Measurements from ENCODE around the gene STC2. TPM values are rescaled to one million over a fixed set of nuclear protein-coding genes. Genes with fewer than 3 reads are reported as not detected.
"Not testable (repeated sequence)": the region's sequence is repeated elsewhere in the genome, so short reads cannot be mapped to it uniquely, and the experiment has no call there.

Gene STC2, protein sequence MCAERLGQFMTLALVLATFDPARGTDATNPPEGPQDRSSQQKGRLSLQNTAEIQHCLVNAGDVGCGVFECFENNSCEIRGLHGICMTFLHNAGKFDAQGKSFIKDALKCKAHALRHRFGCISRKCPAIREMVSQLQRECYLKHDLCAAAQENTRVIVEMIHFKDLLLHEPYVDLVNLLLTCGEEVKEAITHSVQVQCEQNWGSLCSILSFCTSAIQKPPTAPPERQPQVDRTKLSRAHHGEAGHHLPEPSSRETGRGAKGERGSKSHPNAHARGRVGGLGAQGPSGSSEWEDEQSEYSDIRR
- 1 to 10 TPM in 3 of 4 donors, under 1 TPM in 1; 0.90 to 3.9 (median 1.2) TPM for total RNA-seq

DNA sequence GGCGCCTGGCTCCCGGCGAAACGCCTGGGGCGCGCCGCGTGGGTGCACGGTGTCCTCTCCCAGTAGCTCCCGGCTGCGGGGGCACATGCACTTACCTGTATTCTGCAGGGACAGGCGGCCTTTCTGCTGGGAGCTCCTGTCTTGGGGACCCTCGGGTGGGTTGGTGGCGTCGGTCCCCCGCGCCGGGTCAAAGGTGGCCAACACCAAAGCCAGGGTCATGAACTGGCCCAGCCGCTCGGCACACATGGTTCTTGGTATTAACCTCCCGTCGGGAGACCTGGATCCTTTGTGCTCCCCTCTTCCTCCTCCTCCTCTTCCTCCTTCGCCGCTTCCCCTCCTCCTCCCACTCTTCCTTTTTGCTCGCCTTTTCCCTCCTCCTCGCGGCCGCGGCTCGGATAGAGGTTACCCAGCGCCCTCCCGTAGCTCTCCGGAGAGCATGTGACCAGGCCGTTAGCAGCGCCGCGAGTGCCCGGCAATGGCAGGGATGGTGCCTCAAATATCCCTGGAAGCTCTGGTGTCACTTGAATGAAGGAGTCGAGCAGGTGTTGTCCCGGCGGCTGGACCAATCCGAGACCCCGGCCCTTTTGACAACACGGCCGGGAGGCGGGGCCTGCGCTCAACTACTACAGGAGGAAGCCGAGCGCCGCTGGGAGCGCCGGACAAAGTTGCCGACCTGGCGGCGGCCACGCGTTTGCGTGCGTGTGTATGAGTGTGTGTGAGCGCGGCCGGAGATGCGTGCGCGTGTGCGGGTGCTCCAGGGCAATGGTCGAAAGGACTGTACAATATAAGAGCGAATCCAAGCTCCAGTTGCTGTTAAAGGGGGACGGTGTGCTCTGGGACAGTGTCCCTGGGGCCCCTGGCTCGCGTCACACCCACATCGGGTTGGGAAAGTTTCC lies at the start of gene STC2:
STC2 (minus strand) TSS at position 467 of the 896 bp plus-strand sequence; CDS start at position 246, 221 bp downstream.
- DNase-seq (ENCODE audit: low spot score in 2 of 2), result peak in 1 of 2 donors; percentile 40

DNA sequence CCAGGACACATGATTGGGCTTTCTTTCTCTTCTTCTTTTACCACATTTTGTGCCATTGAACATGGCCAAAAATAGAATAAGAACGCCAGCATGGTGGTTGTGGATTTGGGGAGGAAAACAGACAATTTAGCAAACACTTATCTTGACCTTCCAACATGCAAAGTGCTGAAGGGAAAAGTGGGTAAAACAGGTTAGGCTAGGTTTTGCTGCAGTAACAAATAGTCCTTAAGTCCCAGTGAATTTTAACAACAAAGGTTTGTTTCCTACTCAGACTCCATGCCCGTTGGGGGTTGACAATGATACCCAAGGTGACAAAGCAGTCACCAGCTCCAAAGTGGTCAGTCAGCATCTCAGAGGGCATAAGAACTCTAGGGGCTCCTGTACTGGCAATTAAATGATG lies 43.2 kb upstream of the STC2 start:
- TF ChIP-seq POLR2A (IDR thresholded peaks at IDR 0.05) (no peak), EP300 (IDR thresholded peaks at IDR 0.05) (no peak)
- TF ChIP-seq, protein P1, sequence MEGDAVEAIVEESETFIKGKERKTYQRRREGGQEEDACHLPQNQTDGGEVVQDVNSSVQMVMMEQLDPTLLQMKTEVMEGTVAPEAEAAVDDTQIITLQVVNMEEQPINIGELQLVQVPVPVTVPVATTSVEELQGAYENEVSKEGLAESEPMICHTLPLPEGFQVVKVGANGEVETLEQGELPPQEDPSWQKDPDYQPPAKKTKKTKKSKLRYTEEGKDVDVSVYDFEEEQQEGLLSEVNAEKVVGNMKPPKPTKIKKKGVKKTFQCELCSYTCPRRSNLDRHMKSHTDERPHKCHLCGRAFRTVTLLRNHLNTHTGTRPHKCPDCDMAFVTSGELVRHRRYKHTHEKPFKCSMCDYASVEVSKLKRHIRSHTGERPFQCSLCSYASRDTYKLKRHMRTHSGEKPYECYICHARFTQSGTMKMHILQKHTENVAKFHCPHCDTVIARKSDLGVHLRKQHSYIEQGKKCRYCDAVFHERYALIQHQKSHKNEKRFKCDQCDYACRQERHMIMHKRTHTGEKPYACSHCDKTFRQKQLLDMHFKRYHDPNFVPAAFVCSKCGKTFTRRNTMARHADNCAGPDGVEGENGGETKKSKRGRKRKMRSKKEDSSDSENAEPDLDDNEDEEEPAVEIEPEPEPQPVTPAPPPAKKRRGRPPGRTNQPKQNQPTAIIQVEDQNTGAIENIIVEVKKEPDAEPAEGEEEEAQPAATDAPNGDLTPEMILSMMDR (IDR thresholded peaks at IDR 0.05), result no peak
- 55 to 81% methylated on average over 2 of the region's 2 CpGs for WGBS, 2 donors
- no peak overlapping the region for H3K27ac ChIP-seq
- H3K9me3 ChIP-seq, result peaks cover 0 to 22% (median 0%) of the 10 kb centered on the region in 4 donors
- H3K27me3 ChIP-seq, result no peaks in the 10 kb centered on the region
- H3K4me1 ChIP-seq, result no peaks in the 10 kb centered on the region
- no peak for DNase-seq (ENCODE audit: low spot score in 2 of 2)
- H3K36me3 ChIP-seq, result no peaks in the 10 kb centered on the region
- no peak overlapping the region for H3K4me3 ChIP-seq

More for the DNA sequence above, at the start of gene STC2:
- 1% methylated on average over 57 to 72 of the region's 72 CpGs for WGBS, 2 donors
- H3K36me3 ChIP-seq, result no peaks in the 10 kb centered on the region
- peaks cover 0 to 67% of the 10 kb centered on the region in 2 donors for H3K27me3 ChIP-seq
- no peaks in the 10 kb centered on the region for H3K9me3 ChIP-seq
- peak within 1 kb of the TSS in 1 of 4 donors; percentile 5 for H3K27ac ChIP-seq
- H3K4me3 ChIP-seq, result peak within 1 kb of the TSS; percentile 11 to 47 (median 31)
- TF ChIP-seq POLR2A (IDR thresholded peaks at IDR 0.05) (no peak), EP300 (IDR thresholded peaks at IDR 0.05) (peak in 1 of 2 donors; percentile 22)
- TF ChIP-seq, protein P1 (IDR thresholded peaks at IDR 0.05), result no peak
- H3K4me1 ChIP-seq, result peaks cover 0 to 45% (median 28%) of the 10 kb centered on the region in 4 donors

DNA sequence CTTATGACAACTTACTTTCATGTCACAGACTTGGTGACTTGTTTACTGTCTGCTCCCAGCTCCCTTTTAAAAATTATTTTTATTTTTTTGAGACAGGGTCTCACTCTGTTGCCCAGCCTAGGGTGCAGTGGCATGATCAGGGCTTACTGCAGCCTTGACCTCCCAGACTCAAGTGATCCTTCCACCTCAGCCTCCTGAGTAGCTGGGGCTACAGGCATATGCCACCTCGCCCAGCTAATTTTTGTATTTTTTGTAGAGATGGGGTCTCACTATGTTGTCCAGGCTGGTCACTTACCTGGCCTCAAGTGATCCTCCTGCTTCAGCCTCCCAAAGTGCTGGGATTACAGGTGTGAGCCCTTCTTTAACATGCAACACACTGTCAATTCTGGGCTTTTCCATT lies 35.2 kb upstream of the STC2 start:
- H3K4me1 ChIP-seq; H3K36me3 ChIP-seq; H3K27me3 ChIP-seq; H3K4me3 ChIP-seq; DNase-seq (ENCODE audit: low spot score in 2 of 2); H3K27ac ChIP-seq: not testable (repeated sequence)
- H3K9me3 ChIP-seq, result peaks cover 0 to 14% (median 0%) of the 10 kb centered on the region in 4 donors
- 90 to 94% methylated on average over 1 of the region's 1 CpG for WGBS, 2 donors

DNA sequence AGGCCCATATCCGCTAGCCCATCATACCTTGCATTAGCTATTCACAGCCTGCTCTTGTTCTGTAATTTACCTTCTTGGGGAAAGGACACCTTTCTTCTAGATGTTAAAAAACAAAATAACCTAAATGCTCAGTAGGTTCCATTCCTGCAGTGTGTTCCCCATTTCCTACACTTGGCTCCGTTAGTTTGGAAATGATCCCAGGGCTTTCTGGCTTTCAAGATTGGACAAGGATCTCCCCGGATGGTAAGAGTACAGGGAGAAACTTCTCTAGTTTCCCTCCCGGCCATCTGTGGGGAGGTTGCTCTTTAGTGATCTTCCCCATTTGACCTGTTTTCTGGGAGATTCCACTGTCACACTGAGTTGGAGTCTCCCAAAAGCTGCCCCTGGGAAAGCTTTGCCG lies 27.3 kb upstream of the STC2 start:
- no peak overlapping the region for H3K4me3 ChIP-seq
- no peaks in the 10 kb centered on the region for H3K4me1 ChIP-seq
- TF ChIP-seq POLR2A (IDR thresholded peaks at IDR 0.05) (no peak), EP300 (IDR thresholded peaks at IDR 0.05) (no peak)
- TF ChIP-seq, protein P1 (IDR thresholded peaks at IDR 0.05), result no peak
- no peaks in the 10 kb centered on the region for H3K27me3 ChIP-seq
- no peaks in the 10 kb centered on the region for H3K36me3 ChIP-seq
- H3K27ac ChIP-seq, result no peak overlapping the region
- WGBS, 2 donors, result 66 to 67% methylated on average over 5 of the region's 5 CpGs
- no peak for DNase-seq (ENCODE audit: low spot score in 2 of 2)
- peaks cover 0 to 6% (median 0%) of the 10 kb centered on the region in 4 donors for H3K9me3 ChIP-seq

DNA sequence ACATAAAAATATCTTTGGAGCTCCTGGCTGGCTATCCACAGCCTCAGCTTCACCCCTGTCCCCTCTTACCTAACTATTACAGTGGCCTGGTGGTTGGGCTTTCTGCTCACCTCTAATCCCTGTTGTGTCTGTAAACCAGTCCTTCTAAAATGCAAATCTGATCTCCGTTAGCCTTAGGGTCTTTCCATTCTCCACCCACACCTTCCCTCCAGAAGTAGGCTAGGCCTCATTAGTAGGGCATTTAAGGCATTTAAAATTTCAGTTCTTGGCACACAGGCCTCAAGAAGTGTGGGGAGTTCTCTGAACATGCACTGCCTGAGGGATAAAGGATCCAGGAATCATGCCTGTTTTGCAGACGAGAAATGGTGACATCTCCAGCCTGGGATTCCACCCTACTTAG lies 26.4 kb upstream of the STC2 start:
- WGBS, 2 donors, result 74 to 91% methylated on average over 2 of the region's 2 CpGs
- Histone ChIP-seq H3K27me3 (no peaks in the 10 kb centered on the region), H3K27ac (no peak overlapping the region), H3K36me3 (no peaks in the 10 kb centered on the region), H3K4me3 (no peak overlapping the region), H3K9me3 (peaks cover 0 to 9% (median 0%) of the 10 kb centered on the region in 4 donors), H3K4me1 (no peaks in the 10 kb centered on the region)
- TF ChIP-seq EP300 (IDR thresholded peaks at IDR 0.05) (no peak), POLR2A (IDR thresholded peaks at IDR 0.05) (no peak)
- TF ChIP-seq, protein P1 (IDR thresholded peaks at IDR 0.05), result no peak
- no peak for DNase-seq (ENCODE audit: low spot score in 2 of 2)
